Cardiac fibroblast (primary cell): ENCODE results near the gene TMCO4.
A peak's percentile ranks its signal among the peaks of the same experiment; 100 is the strongest.

Source experiments
- DNase-seq, 2 donors: peaks; one replicate each; pipeline versions ENCODE4 v3.0.0 to v3.0.0-alpha.2; 2010; ENCODE audit warnings: low read depth in 2 of 2
- H3K4me3 ChIP-seq, 2 donors: replicated peaks in 1 of 2; 1 replicate in 1 of 2; 2 replicates in 1 of 2; pipeline ENCODE4 v1.5.1; 2011; ENCODE audit warnings: low read depth in 2 of 2, low read length in 2 of 2, mild to moderate bottlenecking in 2 of 2, moderate library complexity in 1 of 2
- CTCF ChIP-seq: IDR thresholded peaks from one replicate; pipeline ENCODE4 v1.5.1; 2011; ENCODE audit warnings: low read depth, mild to moderate bottlenecking, low read length, inconsistent platforms

The TMCO4 gene

GRCh38 chr1:19715334-19716203 is 84.1 kb downstream of the TMCO4 start:
- DNase-seq = peak; percentile 97
- H3K4me3 ChIP-seq = no peak overlapping the region
- peak; percentile 88 for TF ChIP-seq CTCF

GRCh38 chr1:19712928-19713327 is 86.8 kb downstream of the TMCO4 start:
- no peak for DNase-seq
- no peak for TF ChIP-seq CTCF
- H3K4me3 ChIP-seq = no peak overlapping the region

GRCh38 chr1:19710825-19711611 is 88.7 kb downstream of the TMCO4 start:
- DNase-seq = no peak
- H3K4me3 ChIP-seq = no peak overlapping the region
- no peak for TF ChIP-seq CTCF

- no peak overlapping the region for H3K4me3 ChIP-seq
- no peak for TF ChIP-seq CTCF
- no peak for DNase-seq
Observed at GRCh38 chr1:19709260-19709793, 90.4 kb downstream of the TMCO4 start.

- no peak for TF ChIP-seq CTCF
- H3K4me3 ChIP-seq = no peak overlapping the region
- DNase-seq = no peak
Observed at GRCh38 chr1:19708567-19709110, 91.1 kb downstream of the TMCO4 start.

- TF ChIP-seq CTCF = no peak
- no peak overlapping the region for H3K4me3 ChIP-seq
- DNase-seq = no peak
Observed at GRCh38 chr1:19706136-19706535, 93.6 kb downstream of the TMCO4 start.
